Keratinocyte (primary cell): ENCODE results near the gene ADAMTS17. TPM values are rescaled to one million over a fixed set of nuclear protein-coding genes. Genes with fewer than 3 reads are reported as not detected.

ENCODE experiments used
- DNase-seq: peaks from one replicate; pipeline ENCODE4 v3.0.0-alpha.2; 2011; ENCODE audit warnings: low read depth, missing footprints, low spot score
- FAIRE-seq: peaks from 2 replicates; lab custom pipeline; 2011; peaks lifted over from hg19 to GRCh38; lab: Jason Lieb, UNC
- H2AFZ ChIP-seq: 2 replicates; pipeline ENCODE4 v1.6.0; 2012; ENCODE audit warnings: low read length, control low read depth, inconsistent platforms; ENCODE audit not compliant: control insufficient read depth
- H3K27ac ChIP-seq: 2 replicates; pipeline ENCODE4 v1.5.1; 2011; ENCODE audit warnings: low read length; ENCODE audit not compliant: control insufficient read depth, insufficient read depth
- H3K27me3 ChIP-seq: 3 replicates; pipeline ENCODE4 v1.6.0; 2011; ENCODE audit warnings: low read length; ENCODE audit not compliant: control insufficient read depth, insufficient read depth; ENCODE audit errors: extremely low read depth
- H3K36me3 ChIP-seq, 2 experiments: 2 replicates in 1 of 2; 3 replicates in 1 of 2; pipeline ENCODE4 v1.5.1; 2011; ENCODE audit warnings: low read length in 2 of 2, mild to moderate bottlenecking in 1 of 2; ENCODE audit not compliant: control insufficient read depth in 2 of 2, insufficient read depth in 2 of 2; ENCODE audit errors: extremely low read depth in 1 of 2
- H3K4me1 ChIP-seq: 3 replicates; pipeline ENCODE4 v1.5.1; 2011; ENCODE audit warnings: low read length; ENCODE audit not compliant: control insufficient read depth, insufficient read depth; ENCODE audit errors: extremely low read depth
- H3K4me2 ChIP-seq: 3 replicates; pipeline ENCODE4 v1.6.0; 2011; ENCODE audit warnings: low read depth, low read length; ENCODE audit not compliant: control insufficient read depth, insufficient read depth; ENCODE audit errors: extremely low read depth
- H3K4me3 ChIP-seq, 3 experiments: fragments of 200-600 bp in 1 of 3; sonication (generic) in 1 of 3; 2 replicates in 2 of 3; 3 replicates in 1 of 3; pipeline ENCODE4 v1.5.1; 2011 to 2016; ENCODE audit warnings: low read length in 3 of 3, mild to moderate bottlenecking in 3 of 3, control low read depth in 2 of 3, inconsistent platforms in 1 of 3, low read depth in 1 of 3, mixed read lengths in 1 of 3, mixed run types in 1 of 3, moderate library complexity in 1 of 3; ENCODE audit not compliant: control insufficient read depth in 2 of 3, insufficient read depth in 2 of 3; ENCODE audit errors: extremely low read depth in 1 of 3
- H3K79me2 ChIP-seq: 2 replicates; pipeline ENCODE4 v1.6.0; 2012; ENCODE audit warnings: low read length; ENCODE audit not compliant: control insufficient read depth, insufficient read depth
- H3K9ac ChIP-seq: 3 replicates; pipeline ENCODE4 v1.6.0; 2011; ENCODE audit warnings: low read length; ENCODE audit not compliant: control insufficient read depth, insufficient read depth; ENCODE audit errors: extremely low read depth
- H3K9me1 ChIP-seq: 3 replicates; pipeline ENCODE4 v1.6.0; 2011; ENCODE audit warnings: low read length; ENCODE audit not compliant: control insufficient read depth, insufficient read depth; ENCODE audit errors: extremely low read depth
- H3K9me3 ChIP-seq: 2 replicates; pipeline ENCODE4 v1.5.1; 2012; ENCODE audit warnings: low read depth, low read length; ENCODE audit not compliant: control insufficient read depth
- H4K20me1 ChIP-seq: 3 replicates; pipeline ENCODE4 v1.6.0; 2011; ENCODE audit warnings: low read length; ENCODE audit not compliant: control insufficient read depth, insufficient read depth; ENCODE audit errors: extremely low read depth
- EZH2 ChIP-seq: IDR thresholded peaks from one replicate; pipeline ENCODE4 v1.6.1; 2012; ENCODE audit warnings: inconsistent platforms, mild to moderate bottlenecking, low read length, moderate library complexity
- dilution Hi-C: fragments of 300-500 bp; cut with MboI; formaldehyde crosslinking; loops from one replicate; pipeline ENCODE4 v1.7.0; 2020; ENCODE audit warnings: low sequenced_read_pairs; ENCODE audit not compliant: extremely low pct_ligation_motif_present
- polyA plus RNA-seq, 5 experiments: library from polyadenylated mRNA; depleted of rRNA in 3 of 5; stranded (reverse) in 3 of 5; stranded (forward) in 1 of 5; unstranded in 1 of 5; fragments of >200 nt; gene quantifications; 1 replicate in 1 of 5; 2 replicates in 3 of 5; 3 replicates in 1 of 5; pipeline versions ENCODE4 v1.2.1 to v1.2.3, GENCODE V29; 2011 to 2012; ENCODE audit warnings: missing spikeins in 2 of 5, low read depth in 1 of 5, low replicate concordance in 1 of 5
- TF ChIP-seq, protein P1 (sequence below), 3 experiments: IDR thresholded peaks in 1 of 3; conservative IDR thresholded peaks in 1 of 3; optimal IDR thresholded peaks in 1 of 3; 2 replicates in 2 of 3; 3 replicates in 1 of 3; pipeline versions ENCODE3 to v1.5.1; 2011; ENCODE audit warnings: low read length in 3 of 3, mild to moderate bottlenecking in 3 of 3, moderate library complexity in 2 of 3, control low read depth in 1 of 3, inconsistent platforms in 1 of 3; ENCODE audit not compliant: insufficient read depth in 2 of 3; ENCODE audit errors: extremely low read depth in 1 of 3

Gene ADAMTS17
- polyA plus RNA-seq, 1 donor (not counting 4 experiments of a cell fraction or from before 2014, with no cell fraction given): 0.18 TPM

DNA sequence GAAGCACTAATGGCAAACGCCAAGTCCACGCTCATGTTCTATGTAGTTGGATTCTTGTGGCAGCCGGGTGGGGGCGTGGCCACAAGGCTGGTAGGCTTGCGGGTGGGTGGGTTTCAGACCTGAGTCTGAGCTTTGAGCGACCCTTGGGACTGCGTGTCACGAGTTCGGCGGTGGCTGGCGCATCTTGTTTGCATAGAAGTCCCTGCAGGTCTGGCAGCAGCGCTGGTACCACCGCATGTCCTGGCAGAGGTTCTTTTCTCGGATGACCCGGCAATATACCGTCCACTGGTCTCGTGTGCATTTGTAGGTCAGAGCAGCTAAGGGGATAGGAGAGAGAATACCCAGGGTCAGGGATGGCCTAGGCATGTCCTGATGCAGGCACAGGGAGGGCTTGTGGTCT is 367.5 kb downstream of the ADAMTS17 start:
- no peak for DNase-seq
- no peaks in the 10 kb centered on the region for H3K9me3 ChIP-seq
- dilution Hi-C loops: no loop called here
- no peaks in the 10 kb centered on the region for H3K9me1 ChIP-seq
- no peaks in the 10 kb centered on the region for H4K20me1 ChIP-seq
- no peaks in the 10 kb centered on the region for H3K79me2 ChIP-seq
- H3K4me3 ChIP-seq: no peak overlapping the region
- peaks cover 14% of the 10 kb centered on the region for H3K4me1 ChIP-seq
- no peak overlapping the region for H2AFZ ChIP-seq
- H3K4me2 ChIP-seq: no peak overlapping the region
- FAIRE-seq: no peak
- H3K9ac ChIP-seq: no peak overlapping the region
- no peak overlapping the region for H3K27ac ChIP-seq
- TF ChIP-seq, protein P1, sequence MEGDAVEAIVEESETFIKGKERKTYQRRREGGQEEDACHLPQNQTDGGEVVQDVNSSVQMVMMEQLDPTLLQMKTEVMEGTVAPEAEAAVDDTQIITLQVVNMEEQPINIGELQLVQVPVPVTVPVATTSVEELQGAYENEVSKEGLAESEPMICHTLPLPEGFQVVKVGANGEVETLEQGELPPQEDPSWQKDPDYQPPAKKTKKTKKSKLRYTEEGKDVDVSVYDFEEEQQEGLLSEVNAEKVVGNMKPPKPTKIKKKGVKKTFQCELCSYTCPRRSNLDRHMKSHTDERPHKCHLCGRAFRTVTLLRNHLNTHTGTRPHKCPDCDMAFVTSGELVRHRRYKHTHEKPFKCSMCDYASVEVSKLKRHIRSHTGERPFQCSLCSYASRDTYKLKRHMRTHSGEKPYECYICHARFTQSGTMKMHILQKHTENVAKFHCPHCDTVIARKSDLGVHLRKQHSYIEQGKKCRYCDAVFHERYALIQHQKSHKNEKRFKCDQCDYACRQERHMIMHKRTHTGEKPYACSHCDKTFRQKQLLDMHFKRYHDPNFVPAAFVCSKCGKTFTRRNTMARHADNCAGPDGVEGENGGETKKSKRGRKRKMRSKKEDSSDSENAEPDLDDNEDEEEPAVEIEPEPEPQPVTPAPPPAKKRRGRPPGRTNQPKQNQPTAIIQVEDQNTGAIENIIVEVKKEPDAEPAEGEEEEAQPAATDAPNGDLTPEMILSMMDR (optimal IDR thresholded peaks at IDR 0.05 in 1 of 3, IDR thresholded peaks at IDR 0.05 in 1 of 3, conservative IDR thresholded peaks at IDR 0.05 in 1 of 3; ENCODE audit: extremely low read depth in 1 of 3, insufficient read depth in 2 of 3, low read length in 3 of 3): no peak
- H3K27me3 ChIP-seq: peaks cover 20% of the 10 kb centered on the region
- no peaks in the 10 kb centered on the region for H3K36me3 ChIP-seq

DNA sequence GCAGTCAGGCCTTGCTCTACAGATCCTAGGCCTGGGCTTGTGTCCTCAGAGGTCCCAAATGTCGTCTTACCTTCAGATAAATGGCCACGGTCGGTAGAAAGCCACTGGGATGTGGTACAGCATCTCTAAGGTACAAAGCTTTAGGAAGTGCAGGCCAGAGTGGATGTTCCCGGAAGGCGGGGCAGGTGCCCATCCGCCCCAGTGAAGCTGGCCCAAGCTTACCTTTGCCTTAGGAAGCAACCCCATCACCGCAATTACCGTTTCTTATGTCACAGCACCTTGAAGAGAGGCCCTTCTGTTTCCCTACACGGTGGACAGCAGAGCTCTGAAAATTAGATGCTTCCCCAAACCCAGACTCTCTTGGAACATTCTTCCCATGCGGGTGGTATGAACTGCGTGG is 368.4 kb downstream of the ADAMTS17 start:
- no peak overlapping the region for H3K4me2 ChIP-seq
- DNase-seq: no peak
- FAIRE-seq: no peak
- no peak overlapping the region for H2AFZ ChIP-seq
- no peak overlapping the region for H3K4me3 ChIP-seq
- no peaks in the 10 kb centered on the region for H3K79me2 ChIP-seq
- H4K20me1 ChIP-seq: no peaks in the 10 kb centered on the region
- H3K27ac ChIP-seq: no peak overlapping the region
- TF ChIP-seq, protein P1 (optimal IDR thresholded peaks at IDR 0.05 in 1 of 3, IDR thresholded peaks at IDR 0.05 in 1 of 3, conservative IDR thresholded peaks at IDR 0.05 in 1 of 3; ENCODE audit: extremely low read depth in 1 of 3, insufficient read depth in 2 of 3, low read length in 3 of 3): no peak
- no peak for TF ChIP-seq EZH2
- H3K4me1 ChIP-seq: peaks cover 14% of the 10 kb centered on the region
- no peaks in the 10 kb centered on the region for H3K9me1 ChIP-seq
- H3K9me3 ChIP-seq: no peaks in the 10 kb centered on the region
- no peak overlapping the region for H3K9ac ChIP-seq
- dilution Hi-C loops: no loop called here
- H3K27me3 ChIP-seq: peaks cover 18% of the 10 kb centered on the region
- H3K36me3 ChIP-seq: no peaks in the 10 kb centered on the region
